Fibroblast of pulmonary artery (primary cell): ENCODE results near the gene DENND2D.

Experiments used
- DNase-seq: peaks from one replicate; pipeline ENCODE4 v3.0.0-alpha.2; 2010; ENCODE audit warnings: low read depth
- H3K4me3 ChIP-seq: replicated peaks from 2 replicates; pipeline ENCODE4 v1.5.1; 2011; ENCODE audit warnings: low read depth, mild to moderate bottlenecking, control low read depth, low read length, moderate library complexity
- TF ChIP-seq, protein P1 (sequence below): IDR thresholded peaks from 2 replicates; pipeline ENCODE4 v1.5.1; 2011; ENCODE audit warnings: mild to moderate bottlenecking, control low read depth, low read length, inconsistent platforms; ENCODE audit errors: missing control alignments

Gene DENND2D

DNA sequence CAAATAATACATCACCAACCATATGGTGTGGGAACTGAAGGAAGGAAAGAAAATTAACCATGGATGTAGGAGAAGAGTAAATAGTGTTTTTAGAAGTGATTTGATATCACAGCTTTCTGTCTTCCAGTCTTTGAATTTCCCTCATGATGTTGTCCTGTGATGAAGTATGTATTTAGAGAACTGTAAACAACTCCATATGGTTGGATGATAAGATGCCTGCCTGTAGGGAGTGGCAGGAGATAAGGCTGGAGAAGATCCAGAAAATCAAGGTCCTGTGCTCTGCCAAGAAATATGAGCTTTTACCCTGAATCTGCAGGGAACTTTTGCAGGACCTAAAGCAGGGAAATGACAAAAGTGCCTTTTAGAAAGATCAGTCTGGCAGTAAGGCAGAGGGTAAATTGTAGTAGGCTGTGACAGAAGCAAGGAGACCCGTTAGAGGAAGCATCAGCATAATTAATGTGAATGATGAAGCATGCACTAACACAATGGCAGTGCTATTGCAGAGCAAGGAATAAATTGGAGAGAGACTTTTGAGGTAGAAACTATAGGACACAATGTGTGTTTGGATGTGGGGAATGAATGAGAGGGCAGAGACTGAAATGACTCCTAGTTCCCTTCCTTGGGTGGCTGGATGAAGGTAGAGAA lies 38.5 kb downstream of the DENND2D start:
- no peak overlapping the region for H3K4me3 ChIP-seq
- TF ChIP-seq, protein P1, sequence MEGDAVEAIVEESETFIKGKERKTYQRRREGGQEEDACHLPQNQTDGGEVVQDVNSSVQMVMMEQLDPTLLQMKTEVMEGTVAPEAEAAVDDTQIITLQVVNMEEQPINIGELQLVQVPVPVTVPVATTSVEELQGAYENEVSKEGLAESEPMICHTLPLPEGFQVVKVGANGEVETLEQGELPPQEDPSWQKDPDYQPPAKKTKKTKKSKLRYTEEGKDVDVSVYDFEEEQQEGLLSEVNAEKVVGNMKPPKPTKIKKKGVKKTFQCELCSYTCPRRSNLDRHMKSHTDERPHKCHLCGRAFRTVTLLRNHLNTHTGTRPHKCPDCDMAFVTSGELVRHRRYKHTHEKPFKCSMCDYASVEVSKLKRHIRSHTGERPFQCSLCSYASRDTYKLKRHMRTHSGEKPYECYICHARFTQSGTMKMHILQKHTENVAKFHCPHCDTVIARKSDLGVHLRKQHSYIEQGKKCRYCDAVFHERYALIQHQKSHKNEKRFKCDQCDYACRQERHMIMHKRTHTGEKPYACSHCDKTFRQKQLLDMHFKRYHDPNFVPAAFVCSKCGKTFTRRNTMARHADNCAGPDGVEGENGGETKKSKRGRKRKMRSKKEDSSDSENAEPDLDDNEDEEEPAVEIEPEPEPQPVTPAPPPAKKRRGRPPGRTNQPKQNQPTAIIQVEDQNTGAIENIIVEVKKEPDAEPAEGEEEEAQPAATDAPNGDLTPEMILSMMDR: no peak
- DNase-seq: peak; percentile 12

DNA sequence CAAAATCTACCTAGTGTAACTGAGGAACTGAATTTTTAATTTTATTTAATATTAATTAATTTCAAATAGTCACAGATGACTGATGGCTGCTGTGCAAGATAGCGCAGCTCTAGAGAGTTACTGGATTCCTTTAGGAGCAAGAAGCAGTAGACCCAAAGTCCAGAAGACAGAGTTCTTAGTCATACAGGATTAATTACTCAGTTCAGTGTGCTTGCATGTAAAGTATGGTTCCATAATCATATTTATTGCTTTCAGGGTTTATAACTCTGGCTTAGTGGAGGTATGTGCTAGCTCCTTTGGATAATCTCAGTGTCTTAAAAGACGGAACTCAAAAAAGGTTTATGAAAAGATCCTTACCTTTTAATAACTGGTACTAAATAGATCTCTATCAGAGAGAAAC lies 43.0 kb downstream of the DENND2D start:
- no peak overlapping the region for H3K4me3 ChIP-seq
- no peak for DNase-seq
- TF ChIP-seq, protein P1: no peak

DNA sequence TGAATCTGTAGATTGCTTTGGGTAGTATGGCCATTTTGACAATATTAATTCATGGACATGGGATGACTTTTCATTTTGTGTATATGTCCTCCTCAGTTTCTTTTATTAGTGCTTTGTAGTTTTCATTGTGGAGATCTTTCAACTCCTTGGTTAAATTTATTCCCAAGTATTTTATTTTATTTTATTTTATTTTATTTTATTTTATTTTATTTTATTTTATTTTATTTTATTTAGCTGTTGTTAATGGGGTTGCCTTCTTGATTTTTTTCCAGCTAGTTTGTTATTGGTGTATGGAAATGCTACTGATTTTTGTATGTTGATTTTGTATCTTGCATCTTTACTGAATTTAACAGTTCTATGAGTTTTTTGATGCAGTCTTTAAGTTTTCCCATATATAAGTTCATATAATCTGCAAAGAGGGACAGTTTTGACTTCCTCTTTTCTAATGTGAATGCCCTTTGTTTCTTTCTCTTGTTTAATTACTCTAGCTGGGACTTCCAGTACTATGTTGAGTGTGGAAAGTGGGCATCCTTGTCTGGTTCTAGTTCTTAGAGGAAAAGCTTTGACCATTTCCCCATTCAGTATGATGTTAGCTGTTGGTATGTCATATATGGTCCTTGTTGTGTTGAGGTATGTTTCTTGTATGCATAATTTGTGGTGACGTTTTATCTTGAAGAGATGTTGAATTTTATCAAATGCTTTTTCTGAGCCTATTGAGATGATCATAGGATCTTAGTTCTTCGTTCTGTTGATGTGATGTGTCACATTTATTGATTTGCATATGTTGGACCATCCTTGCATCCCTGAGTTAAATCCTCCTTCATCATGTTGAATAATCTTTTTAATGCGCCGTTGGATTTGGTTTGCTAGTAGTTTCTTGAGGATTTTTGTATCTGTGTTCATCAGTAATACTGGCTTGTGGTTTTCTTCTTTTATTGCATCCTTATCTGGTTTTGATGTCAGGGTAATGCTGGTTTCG lies 46.1 kb downstream of the DENND2D start:
- DNase-seq: no peak
- H3K4me3 ChIP-seq: no peak overlapping the region
- TF ChIP-seq, protein P1: no peak

DNA sequence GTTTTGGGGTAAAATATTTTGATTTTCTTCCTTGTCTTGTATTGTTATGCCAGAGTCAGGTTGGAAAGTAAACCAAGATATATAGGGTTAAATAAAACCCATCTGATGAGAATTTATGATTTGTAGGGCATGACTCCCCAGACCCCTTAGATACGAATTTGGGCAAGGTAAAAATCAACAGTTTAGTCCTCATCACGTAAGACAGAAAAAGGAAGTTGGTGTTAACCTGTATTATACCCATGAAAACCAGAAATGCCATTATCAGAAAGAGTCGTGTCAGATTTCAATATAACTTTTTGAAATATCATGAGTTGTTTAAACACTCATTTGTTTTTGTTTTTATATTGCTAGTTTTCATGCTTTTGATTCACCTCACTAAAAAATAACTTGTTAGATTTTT lies 48.6 kb downstream of the DENND2D start:
- DNase-seq: no peak
- TF ChIP-seq, protein P1: no peak
- H3K4me3 ChIP-seq: no peak overlapping the region

DNA sequence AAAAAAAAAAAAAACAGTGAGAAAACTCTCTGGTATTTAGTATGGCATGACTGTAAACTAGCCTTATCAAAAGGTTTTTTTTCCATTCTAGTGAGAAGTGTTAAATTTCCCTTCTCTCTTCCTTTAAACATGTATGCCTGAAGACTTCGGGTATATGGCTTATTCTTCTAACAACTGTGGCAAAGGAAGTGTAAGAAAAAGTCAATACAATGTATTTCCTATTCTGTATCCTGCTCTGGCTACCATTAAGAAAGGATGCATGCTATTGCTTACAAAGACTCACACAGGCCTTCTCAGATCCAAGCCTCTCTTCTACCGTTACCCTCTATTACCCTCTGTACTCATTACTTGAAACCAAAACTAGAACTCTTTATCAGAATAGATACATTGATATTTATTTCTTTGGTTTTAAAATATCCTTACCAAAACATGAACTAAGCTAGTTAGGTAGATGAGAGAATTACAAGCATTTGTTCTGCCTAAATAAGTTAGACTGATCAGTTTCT lies 52.0 kb downstream of the DENND2D start:
- no peak for DNase-seq
- no peak overlapping the region for H3K4me3 ChIP-seq
- TF ChIP-seq, protein P1: no peak

DNA sequence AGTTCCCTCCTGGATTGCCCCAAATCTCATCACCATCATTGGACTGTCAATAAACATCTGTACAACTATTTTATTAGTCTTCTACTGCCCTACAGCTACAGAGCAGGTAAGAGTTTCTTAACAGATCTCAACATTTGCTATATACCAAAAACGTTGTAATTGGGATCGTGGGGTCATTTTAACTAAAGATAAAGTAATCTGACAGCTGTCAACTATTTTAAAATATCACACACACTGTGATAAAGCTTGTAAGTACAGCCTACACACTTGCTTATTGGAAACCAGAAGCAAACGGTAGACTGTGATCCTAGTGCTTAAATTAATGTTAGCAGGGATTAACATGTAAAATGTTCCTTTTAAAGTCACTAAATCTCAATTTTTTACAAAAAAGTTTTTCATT lies 52.5 kb downstream of the DENND2D start:
- H3K4me3 ChIP-seq: no peak overlapping the region
- TF ChIP-seq, protein P1: no peak
- no peak for DNase-seq
